GM20000 (cell line): ENCODE data around the gene FCRL5.

ENCODE experiments used
- DNase-seq: peaks from one replicate; pipeline ENCODE4 v3.0.0; 2012; ENCODE audit warnings: low spot score
- CTCF ChIP-seq: IDR thresholded peaks from 2 replicates; pipeline ENCODE4 v1.5.1; 2012; ENCODE audit warnings: mild to moderate bottlenecking, control low read depth; ENCODE audit errors: extremely low read depth, missing control alignments

Gene FCRL5

GRCh38 chr1:157485793-157486192 is 66.5 kb downstream of the FCRL5 start:
- no peak for TF ChIP-seq CTCF
- DNase-seq: no peak

GRCh38 chr1:157484573-157484972 is 67.7 kb downstream of the FCRL5 start:
- TF ChIP-seq CTCF: no peak

GRCh38 chr1:157483635-157484034 is 68.7 kb downstream of the FCRL5 start:
- no peak for TF ChIP-seq CTCF
- no peak for DNase-seq

More at GRCh38 chr1:157484573-157484972, 67.7 kb downstream of the FCRL5 start:
- DNase-seq: no peak

GRCh38 chr1:157482717-157483116 is 69.6 kb downstream of the FCRL5 start:
- DNase-seq: no peak
- no peak for TF ChIP-seq CTCF

- DNase-seq: no peak
- TF ChIP-seq CTCF: no peak
Observed at GRCh38 chr1:157482174-157482573, 70.1 kb downstream of the FCRL5 start.

GRCh38 chr1:157478030-157478429 is 74.3 kb downstream of the FCRL5 start:
- TF ChIP-seq CTCF: no peak
- no peak for DNase-seq

- no peak for DNase-seq
- no peak for TF ChIP-seq CTCF
Observed at GRCh38 chr1:157477419-157477818, 74.9 kb downstream of the FCRL5 start.

GRCh38 chr1:157472959-157473358 is 79.4 kb downstream of the FCRL5 start:
- no peak for DNase-seq

More at GRCh38 chr1:157472959-157473358, 79.4 kb downstream of the FCRL5 start:
- TF ChIP-seq CTCF: no peak
